GM21360 (cell line): ENCODE data around the gene ANKLE1.
"Not testable (repeated sequence)": the region's sequence is repeated elsewhere in the genome, so short reads cannot be mapped to it uniquely, and the experiment has no call there.

Source experiments
- ATAC-seq: cut with Tn5 transposase; IDR thresholded peaks from one replicate; pipeline ENCODE4 v1.9.1; 2021; ENCODE audit warnings: mild to moderate bottlenecking, moderate library complexity; ENCODE audit not compliant: unreplicated experiment

The ANKLE1 gene

GRCh38 chr19:17246681-17247425 lies 34.8 kb upstream of the ANKLE1 start:
- ATAC-seq: no peak

- no peak for ATAC-seq
Observed at GRCh38 chr19:17248011-17248776, 33.5 kb upstream of the ANKLE1 start.

GRCh38 chr19:17249887-17250548 lies 31.7 kb upstream of the ANKLE1 start:
- no peak for ATAC-seq

DNA sequence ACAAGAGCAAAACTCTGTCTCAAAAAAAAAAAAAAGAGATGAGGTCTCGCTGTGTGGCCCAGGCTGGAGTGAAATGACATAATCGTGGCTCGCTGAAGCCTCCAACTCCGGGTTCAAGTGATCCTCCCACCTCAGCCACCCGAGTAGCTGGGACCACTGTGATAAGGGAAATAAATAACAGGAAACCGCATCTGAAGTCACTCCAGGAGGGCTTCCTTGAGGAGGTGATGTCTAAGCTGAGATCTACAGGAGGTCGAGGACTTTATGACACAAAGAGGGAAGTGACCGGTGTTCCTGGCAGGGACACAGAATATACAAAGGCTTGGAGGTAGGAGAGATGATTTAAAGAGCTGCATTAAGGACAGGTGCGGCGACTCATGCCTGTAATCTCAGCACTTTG lies 27.1 kb upstream of the ANKLE1 start:
- ATAC-seq: no peak

DNA sequence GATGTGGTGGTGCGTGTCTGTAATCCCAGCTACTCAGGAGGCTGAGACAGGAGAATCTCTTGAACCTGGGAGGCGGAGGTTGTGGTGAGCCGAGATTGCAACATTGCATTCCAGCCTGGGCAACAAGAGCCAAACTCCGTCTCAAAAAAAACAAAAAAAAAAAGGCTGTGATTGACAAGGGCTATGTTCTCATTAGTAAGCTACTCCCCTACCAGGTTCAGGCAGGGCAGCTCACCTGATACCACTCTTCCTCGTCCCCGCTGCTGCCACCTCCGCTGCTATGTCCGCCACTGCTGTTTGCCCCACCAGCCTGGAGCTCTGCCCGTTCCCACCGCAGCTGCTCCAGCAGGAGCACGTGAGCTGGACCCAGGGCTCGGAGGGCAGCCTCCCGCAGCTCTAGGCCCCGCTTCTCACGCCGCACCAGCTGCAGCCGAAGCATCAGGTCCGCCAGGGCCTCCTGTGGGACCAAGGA lies 26.5 kb upstream of the ANKLE1 start:
- no peak for ATAC-seq

GRCh38 chr19:17256130-17256529 lies 25.6 kb upstream of the ANKLE1 start:
- ATAC-seq: no peak

GRCh38 chr19:17259118-17259780 lies 22.5 kb upstream of the ANKLE1 start:
- no peak for ATAC-seq

DNA sequence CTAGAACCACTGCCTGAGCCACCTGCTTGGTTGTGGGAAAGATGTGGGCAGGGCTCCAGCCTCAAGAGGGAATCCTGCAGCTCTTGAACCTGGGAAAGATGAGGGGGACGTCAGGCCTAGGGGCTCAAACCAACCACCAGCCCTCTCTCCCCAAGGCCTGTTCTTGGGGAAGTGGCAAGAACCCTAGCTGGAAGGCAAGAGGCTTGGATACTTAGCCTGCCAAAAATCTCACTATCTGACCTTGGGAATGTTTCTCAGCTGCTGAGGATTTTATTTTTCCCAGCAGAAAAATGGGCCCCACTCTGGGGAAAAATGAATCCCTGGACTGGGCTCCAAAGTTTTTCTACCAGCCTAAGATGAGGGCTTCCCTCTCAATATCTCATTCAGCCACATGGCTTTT lies 21.8 kb upstream of the ANKLE1 start:
- ATAC-seq: no peak

GRCh38 chr19:17260842-17261325 lies 20.8 kb upstream of the ANKLE1 start:
- ATAC-seq: peak; percentile 77

DNA sequence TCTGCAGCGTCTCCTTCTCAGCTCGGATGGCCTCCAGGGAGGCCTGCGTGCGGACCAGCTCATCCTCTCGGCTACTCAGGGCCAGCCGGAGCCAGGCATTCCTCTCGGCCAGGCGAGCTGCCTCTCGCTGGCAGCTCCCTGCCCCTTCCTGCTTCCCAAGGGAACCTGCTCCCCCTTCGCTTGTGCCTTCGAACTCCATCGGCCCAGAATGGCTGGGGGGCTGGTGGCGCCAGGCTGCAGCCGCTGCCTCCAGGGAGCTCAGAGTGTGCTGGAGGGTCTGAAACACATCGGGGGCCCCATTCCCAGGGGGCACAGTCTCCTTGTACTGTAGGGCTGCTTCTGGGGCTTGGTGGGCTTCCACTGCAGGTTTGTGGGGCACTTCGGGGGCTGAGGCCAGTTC lies 19.1 kb upstream of the ANKLE1 start:
- no peak for ATAC-seq

- no peak for ATAC-seq
Observed at GRCh38 chr19:17263712-17264640, 17.7 kb upstream of the ANKLE1 start.

GRCh38 chr19:17264641-17264979 lies 17.1 kb upstream of the ANKLE1 start, which contains the start of gene USHBP1:
TSS of gene USHBP1 (minus strand) at chr19:17264745. CDS start at chr19:17264299, 446 bp downstream.
- no peak for ATAC-seq

DNA sequence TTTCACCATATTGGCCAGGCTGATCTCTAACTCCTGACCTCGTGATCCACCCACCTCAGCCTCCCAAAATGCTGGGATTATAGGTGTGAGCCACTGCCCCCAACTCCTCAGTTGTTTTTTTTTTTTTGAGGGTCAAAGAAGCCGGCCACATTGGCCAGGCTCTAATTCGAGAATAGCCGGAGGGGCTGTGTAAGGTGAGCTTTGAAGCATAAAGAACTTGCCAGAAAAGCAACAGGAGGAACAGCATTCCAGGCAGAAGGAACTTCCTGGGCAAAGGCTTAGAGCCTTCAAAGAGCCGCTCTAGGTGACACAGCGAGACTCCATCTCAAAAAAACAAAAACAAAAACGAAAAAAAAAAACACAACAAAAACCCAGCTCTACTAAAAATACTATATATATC lies 15.7 kb upstream of the ANKLE1 start:
- no peak for ATAC-seq

DNA sequence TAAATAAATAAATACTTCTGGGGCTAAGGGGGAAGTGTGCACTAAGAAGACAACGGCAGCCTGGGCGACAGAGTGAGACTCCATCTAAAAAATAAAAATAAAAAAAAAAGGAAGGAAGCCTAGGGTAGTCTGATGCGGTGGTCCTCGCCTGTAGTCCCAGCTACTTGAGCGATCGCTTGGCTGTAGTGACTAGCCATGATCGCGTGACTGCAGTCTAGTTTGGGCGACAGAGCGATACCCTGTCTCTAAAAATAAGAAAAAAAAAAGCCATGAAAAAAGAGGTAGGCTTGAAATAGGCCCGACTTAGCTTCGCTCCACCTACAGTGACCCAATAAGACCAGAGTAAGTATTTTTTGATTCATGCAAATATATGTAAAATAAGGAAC lies 15.1 kb upstream of the ANKLE1 start:
- no peak for ATAC-seq

- peak; percentile 92 for ATAC-seq
Observed at GRCh38 chr19:17266975-17267788, 14.5 kb upstream of the ANKLE1 start, which contains the start of gene BABAM1. TSS of gene BABAM1 (plus strand) at chr19:17267443. CDS start at chr19:17268807, 1,364 bp downstream.

- ATAC-seq: no peak
Observed at GRCh38 chr19:17268754-17269153, 12.9 kb upstream of the ANKLE1 start.

- not testable (repeated sequence) for ATAC-seq
Observed at GRCh38 chr19:17274892-17275291, 6.8 kb upstream of the ANKLE1 start.

- no peak for ATAC-seq
Observed at GRCh38 chr19:17275441-17276175, 6.1 kb upstream of the ANKLE1 start.
